Naive B cell (primary cell): ENCODE measurements around the gene ATG9B. TPM values are rescaled to one million over a fixed set of nuclear protein-coding genes. Genes with fewer than 3 reads are reported as not detected.

Source experiments
- ATAC-seq, 2 donors: fragments of 150-1000 bp; cut with Tn5 transposase; 2 replicates each; pipeline ENCODE4 v1.10.0; 2021; ENCODE audit warnings: low read depth in 2 of 2, mild to moderate bottlenecking in 2 of 2, moderate library complexity in 2 of 2
- DNase-seq: peaks from one replicate; pipeline ENCODE4 v3.0.0; 2022
- H3K27ac Mint-ChIP-seq, 6 donors: one replicate each; pipeline ENCODE4 v1.8.0; 2020 to 2022; ENCODE audit warnings: mild to moderate bottlenecking in 6 of 6, mixed read lengths in 6 of 6, moderate library complexity in 5 of 6, inconsistent platforms in 2 of 6
- H3K27me3 Mint-ChIP-seq, 3 donors: one replicate each; pipeline ENCODE4 v1.8.0; 2021 to 2022; ENCODE audit warnings: mixed read lengths in 3 of 3, mild to moderate bottlenecking in 1 of 3
- H3K36me3 Mint-ChIP-seq, 2 donors: one replicate each; pipeline ENCODE4 v1.8.0; 2020 to 2022; ENCODE audit warnings: mixed read lengths in 2 of 2, inconsistent platforms in 1 of 2, mild to moderate bottlenecking in 1 of 2
- H3K4me1 Mint-ChIP-seq, 3 donors: one replicate each; pipeline ENCODE4 v1.8.0; 2020 to 2022; ENCODE audit warnings: mixed read lengths in 3 of 3, inconsistent platforms in 1 of 3, mild to moderate bottlenecking in 1 of 3, moderate library complexity in 1 of 3
- H3K4me3 Mint-ChIP-seq, 8 donors: one replicate each; pipeline ENCODE4 v1.8.0; 2020 to 2022; ENCODE audit warnings: mild to moderate bottlenecking in 8 of 8, mixed read lengths in 8 of 8, moderate library complexity in 8 of 8, inconsistent platforms in 2 of 8
- H3K9me3 Mint-ChIP-seq, 7 donors: one replicate each; pipeline ENCODE4 v1.8.0; 2020 to 2022; ENCODE audit warnings: mixed read lengths in 7 of 7, mild to moderate bottlenecking in 5 of 7, inconsistent platforms in 2 of 7, moderate library complexity in 1 of 7
- polyA plus RNA-seq, 6 donors: library from polyadenylated mRNA; unstranded; fragments of 300-500 nt; fragmentation: Illumina TruSeq; gene quantifications; one replicate each; pipeline ENCODE4 v1.2.3, GENCODE V29; 2021; ENCODE audit warnings: low read depth in 6 of 6

Gene ATG9B
- polyA plus RNA-seq, 6 donors from 2014 or later: 7.6 to 14.3 (median 9.6) TPM

DNA sequence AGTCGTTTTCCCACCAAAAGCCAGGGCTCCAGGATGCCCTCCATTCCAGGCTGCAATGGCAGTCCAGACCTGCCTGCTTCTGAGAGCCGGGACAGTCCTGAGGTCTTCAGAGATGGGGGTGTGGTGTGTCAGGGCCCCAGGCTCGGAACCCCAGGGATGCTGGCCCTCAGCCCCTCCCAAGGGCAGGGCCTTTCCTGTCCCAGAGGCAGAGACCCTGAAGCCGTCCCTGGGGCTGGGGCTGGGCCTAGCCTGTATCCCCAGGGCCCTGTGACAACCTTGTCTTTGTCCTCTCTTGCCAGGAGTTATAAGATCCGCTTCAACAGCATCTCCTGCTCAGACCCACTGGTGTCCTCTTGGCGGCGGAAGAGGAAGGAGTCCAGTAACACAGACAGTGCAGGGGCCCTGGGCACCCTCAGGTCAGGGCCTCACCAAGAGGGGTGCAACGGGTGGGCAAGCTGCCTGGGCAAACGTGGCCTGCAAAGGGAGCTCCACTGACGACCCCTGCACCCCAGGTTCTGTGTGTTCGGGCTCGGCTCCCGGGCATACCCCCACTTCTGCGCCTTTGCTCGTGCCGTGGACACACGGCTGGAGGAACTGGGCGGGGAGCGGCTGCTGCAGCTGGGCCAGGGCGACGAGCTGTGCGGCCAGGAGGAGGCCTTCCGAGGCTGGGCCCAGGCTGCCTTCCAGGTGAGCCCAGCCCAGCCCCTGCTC lies 17.5 kb downstream of the ATG9B start:
- H3K4me3 Mint-ChIP-seq: peak overlapping the region in 1 of 8 donors; percentile 25

DNA sequence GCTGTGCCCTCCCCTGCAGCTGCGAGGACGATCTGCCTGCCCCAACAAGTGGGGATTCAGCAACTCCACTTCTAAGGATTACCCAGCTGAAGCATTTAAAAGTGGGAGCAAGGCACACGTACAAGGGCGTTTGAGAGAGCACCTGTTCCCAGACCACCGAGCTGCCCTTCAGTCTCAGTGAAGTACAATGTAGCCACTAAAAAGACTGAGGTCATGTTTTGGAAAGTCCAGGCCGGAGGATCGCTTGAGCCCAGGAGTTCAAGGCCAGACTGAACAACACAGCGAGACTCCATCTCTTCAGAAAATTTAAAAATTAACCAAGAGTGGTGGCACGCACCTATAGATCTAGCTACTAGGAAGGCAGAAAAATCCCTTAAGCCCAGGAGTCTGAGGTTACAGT lies 18.7 kb downstream of the ATG9B start:
- Mint-ChIP-seq H3K27ac (no peak overlapping the region), H3K4me3 (peak overlapping the region in 1 of 8 donors; percentile 3), H3K9me3 (no peaks in the 10 kb centered on the region), H3K4me1 (peaks cover 7 to 10% (median 9%) of the 10 kb centered on the region in 3 donors), H3K36me3 (no peaks in the 10 kb centered on the region), H3K27me3 (peaks cover 7 to 55% (median 22%) of the 10 kb centered on the region in 3 donors)
- ATAC-seq (no peak), DNase-seq (no peak)

More for the DNA sequence above, 17.5 kb downstream of the ATG9B start:
- H3K9me3 Mint-ChIP-seq: no peaks in the 10 kb centered on the region
- H3K27ac Mint-ChIP-seq: no peak overlapping the region
- H3K4me1 Mint-ChIP-seq: peaks cover 11 to 16% (median 11%) of the 10 kb centered on the region in 3 donors
- DNase-seq: no peak
- H3K27me3 Mint-ChIP-seq: peaks cover 7 to 54% (median 24%) of the 10 kb centered on the region in 3 donors
- no peaks in the 10 kb centered on the region for H3K36me3 Mint-ChIP-seq
- no peak for ATAC-seq

DNA sequence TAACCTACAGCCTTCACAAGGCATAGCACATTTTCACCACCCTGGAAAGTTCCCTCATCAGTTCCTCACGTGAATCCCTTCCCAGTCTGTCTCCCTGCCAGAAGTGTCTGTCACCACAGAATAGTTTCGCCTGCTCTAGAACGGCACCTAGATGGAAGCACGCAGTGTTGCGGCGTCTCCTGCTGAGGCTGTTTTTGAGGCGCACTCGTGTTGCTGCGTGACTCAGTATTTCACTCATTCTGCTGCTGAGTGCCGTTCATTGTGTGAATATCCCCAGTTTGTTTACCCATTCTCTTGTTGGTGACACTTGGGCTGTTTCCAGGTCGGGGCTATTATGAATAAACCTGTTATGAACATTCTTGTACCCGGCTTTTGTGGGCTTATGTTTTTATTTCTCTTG lies 20.7 kb downstream of the ATG9B start:
- Mint-ChIP-seq H3K4me1 (peaks cover 5 to 9% (median 7%) of the 10 kb centered on the region in 3 donors), H3K27ac (no peak overlapping the region), H3K9me3 (no peaks in the 10 kb centered on the region), H3K4me3 (no peak overlapping the region), H3K27me3 (peaks cover 11 to 40% (median 22%) of the 10 kb centered on the region in 3 donors), H3K36me3 (no peaks in the 10 kb centered on the region)
- DNase-seq (no peak), ATAC-seq (no peak)

DNA sequence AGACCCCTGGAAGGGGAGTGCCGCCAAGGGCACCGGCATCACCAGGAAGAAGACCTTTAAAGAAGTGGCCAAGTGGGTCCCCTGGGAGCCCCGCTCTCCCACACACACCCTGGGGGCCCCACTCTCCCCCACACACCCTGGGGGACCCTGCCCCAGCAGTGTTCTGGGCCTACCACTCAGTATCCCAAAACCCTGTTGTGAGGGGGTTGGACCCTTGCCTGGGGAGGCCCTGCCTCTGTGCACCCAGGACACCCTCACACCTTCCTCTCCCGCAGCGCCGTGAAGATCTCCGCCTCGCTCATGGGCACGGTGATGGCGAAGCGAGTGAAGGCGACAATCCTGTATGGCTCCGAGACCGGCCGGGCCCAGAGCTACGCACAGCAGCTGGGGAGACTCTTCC lies 22.7 kb downstream of the ATG9B start:
- Mint-ChIP-seq H3K27ac (no peak overlapping the region), H3K4me3 (no peak overlapping the region)
- DNase-seq: no peak

DNA sequence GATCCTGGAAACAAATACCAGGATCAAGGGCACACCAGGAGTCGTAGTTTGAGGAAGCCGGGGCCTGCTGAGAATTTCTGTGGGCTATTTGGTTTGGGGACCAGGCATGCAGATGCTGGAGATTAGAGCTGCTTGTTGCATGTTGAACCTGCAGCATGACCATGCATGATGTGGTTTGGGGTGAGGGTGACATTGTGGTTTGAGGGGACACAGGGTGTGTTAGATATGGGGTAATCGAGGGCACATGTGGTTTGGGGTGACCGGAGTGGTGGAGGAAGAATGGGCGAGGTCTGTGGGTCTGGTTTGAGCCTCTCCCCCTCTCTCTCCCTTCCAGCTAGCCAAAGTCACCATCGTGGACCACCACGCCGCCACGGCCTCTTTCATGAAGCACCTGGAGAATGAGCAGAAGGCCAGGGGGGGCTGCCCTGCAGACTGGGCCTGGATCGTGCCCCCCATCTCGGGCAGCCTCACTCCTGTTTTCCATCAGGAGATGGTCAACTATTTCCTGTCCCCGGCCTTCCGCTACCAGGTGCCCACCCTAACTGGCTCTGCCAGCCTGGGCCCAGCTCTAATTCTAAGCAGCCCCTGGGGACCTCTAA lies 23.3 kb downstream of the ATG9B start:
- no peak overlapping the region for H3K4me3 Mint-ChIP-seq
- peaks cover 0 to 7% of the 10 kb centered on the region in 2 donors for H3K36me3 Mint-ChIP-seq
- H3K27me3 Mint-ChIP-seq: peaks cover 27 to 50% (median 32%) of the 10 kb centered on the region in 3 donors
- H3K27ac Mint-ChIP-seq: no peak overlapping the region
- H3K9me3 Mint-ChIP-seq: no peaks in the 10 kb centered on the region
- peaks cover 0 to 4% (median 3%) of the 10 kb centered on the region in 3 donors for H3K4me1 Mint-ChIP-seq
- no peak for DNase-seq
- no peak for ATAC-seq

More for the DNA sequence above, 22.7 kb downstream of the ATG9B start:
- Mint-ChIP-seq H3K4me1 (peaks cover 0 to 4% (median 3%) of the 10 kb centered on the region in 3 donors), H3K27me3 (peaks cover 27 to 45% (median 31%) of the 10 kb centered on the region in 3 donors), H3K9me3 (no peaks in the 10 kb centered on the region), H3K36me3 (peaks cover 0 to 7% of the 10 kb centered on the region in 2 donors)
- no peak for ATAC-seq

DNA sequence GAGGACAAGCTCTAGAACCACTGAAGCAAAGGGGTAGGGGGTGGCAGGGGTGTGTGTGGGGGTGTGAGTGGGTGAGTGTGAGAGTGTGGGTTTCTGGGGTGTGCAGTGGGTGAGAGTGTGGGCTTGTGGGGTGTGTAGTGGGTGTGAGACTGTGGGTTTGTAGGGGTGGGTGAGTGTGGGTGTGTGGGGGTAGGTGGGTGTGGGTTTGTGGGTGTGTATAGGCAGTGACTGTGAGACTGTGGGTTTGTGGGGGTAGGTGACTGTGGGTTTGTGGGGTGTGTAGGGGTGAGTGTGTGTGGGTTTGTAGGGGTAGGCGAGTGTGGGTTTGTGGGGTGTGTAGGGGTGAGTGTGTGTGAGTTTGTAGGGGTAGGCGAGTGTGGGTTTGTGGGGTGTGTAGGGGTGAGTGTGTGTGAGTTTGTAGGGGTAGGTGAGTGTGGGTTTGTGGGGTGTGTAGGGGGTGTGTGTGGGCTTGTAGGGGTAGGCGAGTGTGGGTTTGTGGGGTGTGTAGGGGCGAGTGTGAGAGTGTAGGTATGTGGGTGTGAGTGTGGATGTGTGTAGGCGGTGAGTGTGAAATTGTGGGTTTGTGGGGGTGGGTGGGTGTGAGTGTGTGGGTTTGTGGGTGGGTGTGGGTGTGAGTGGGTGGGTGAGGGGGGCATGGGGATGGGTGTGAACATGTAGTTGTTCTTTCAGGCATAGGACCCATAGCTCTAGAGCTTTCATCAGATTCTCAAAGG lies 24.6 kb downstream of the ATG9B start:
- H3K9me3 Mint-ChIP-seq: no peaks in the 10 kb centered on the region
- peaks cover 0 to 7% of the 10 kb centered on the region in 2 donors for H3K36me3 Mint-ChIP-seq
- peaks cover 21 to 49% (median 30%) of the 10 kb centered on the region in 3 donors for H3K27me3 Mint-ChIP-seq
- peak overlapping the region in 1 of 6 donors; percentile 67 for H3K27ac Mint-ChIP-seq
- no peak overlapping the region for H3K4me3 Mint-ChIP-seq
- DNase-seq (no peak), ATAC-seq (no peak)
- peaks cover 0 to 4% (median 3%) of the 10 kb centered on the region in 3 donors for H3K4me1 Mint-ChIP-seq

DNA sequence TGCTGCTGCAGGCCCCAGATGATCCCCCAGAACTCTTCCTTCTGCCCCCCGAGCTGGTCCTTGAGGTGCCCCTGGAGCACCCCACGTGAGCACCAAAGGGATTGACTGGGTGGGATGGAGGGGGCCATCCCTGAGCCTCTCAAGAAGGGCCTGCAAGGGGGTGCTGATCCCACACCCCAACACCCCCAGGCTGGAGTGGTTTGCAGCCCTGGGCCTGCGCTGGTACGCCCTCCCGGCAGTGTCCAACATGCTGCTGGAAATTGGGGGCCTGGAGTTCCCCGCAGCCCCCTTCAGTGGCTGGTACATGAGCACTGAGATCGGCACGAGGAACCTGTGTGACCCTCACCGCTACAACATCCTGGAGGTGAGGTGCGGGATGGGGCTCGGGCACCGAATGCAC lies 25.3 kb downstream of the ATG9B start:
- no peak overlapping the region for H3K27ac Mint-ChIP-seq
- H3K27me3 Mint-ChIP-seq: peaks cover 21 to 44% (median 24%) of the 10 kb centered on the region in 3 donors
- H3K4me3 Mint-ChIP-seq: peak overlapping the region in 1 of 8 donors; percentile 22

DNA sequence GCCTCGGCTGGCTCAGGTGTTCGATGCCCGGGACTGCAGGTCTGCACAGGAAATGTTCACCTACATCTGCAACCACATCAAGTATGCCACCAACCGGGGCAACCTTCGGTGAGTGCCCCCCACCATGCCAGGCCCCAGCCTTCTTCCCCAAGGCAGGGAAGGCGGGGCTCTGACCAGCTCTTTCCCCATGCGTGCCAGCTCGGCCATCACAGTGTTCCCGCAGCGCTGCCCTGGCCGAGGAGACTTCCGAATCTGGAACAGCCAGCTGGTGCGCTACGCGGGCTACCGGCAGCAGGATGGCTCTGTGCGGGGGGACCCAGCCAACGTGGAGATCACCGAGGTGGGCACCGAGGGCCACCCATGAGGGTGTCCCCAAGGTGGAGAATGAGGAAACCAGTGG lies 26.0 kb downstream of the ATG9B start:
- no peaks in the 10 kb centered on the region for H3K9me3 Mint-ChIP-seq
- no peak overlapping the region for H3K4me3 Mint-ChIP-seq
- no peak for DNase-seq
- H3K27me3 Mint-ChIP-seq: peaks cover 19 to 44% (median 24%) of the 10 kb centered on the region in 3 donors
- ATAC-seq: no peak
- no peak overlapping the region for H3K27ac Mint-ChIP-seq
- H3K4me1 Mint-ChIP-seq: peaks cover 0 to 4% (median 3%) of the 10 kb centered on the region in 3 donors
- peaks cover 0 to 7% of the 10 kb centered on the region in 2 donors for H3K36me3 Mint-ChIP-seq

More for the DNA sequence above, 25.3 kb downstream of the ATG9B start:
- peaks cover 0 to 7% of the 10 kb centered on the region in 2 donors for H3K36me3 Mint-ChIP-seq
- H3K4me1 Mint-ChIP-seq: peaks cover 0 to 4% (median 3%) of the 10 kb centered on the region in 3 donors
- no peak for DNase-seq
- no peak for ATAC-seq
- no peaks in the 10 kb centered on the region for H3K9me3 Mint-ChIP-seq

DNA sequence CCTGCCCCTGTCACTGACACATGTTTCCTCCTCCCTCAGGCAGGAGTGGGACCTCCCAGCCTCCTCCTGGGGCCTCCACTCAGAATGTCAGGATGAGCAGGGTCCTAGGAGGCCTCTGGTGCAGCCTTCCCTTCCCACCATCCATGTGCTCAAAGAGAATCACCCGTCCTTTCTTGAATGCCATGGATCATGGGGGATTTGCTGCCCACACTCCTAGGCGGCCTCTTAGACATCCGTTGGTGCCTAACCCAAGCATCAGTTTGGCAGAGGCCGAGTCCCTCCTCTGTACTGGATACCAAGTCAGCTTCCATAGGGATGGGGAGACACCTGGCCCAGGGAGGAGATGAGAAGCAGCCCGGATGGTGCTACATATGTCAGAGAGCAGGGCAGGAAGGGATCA lies 26.5 kb downstream of the ATG9B start:
- Mint-ChIP-seq H3K27me3 (peaks cover 18 to 48% (median 28%) of the 10 kb centered on the region in 3 donors), H3K9me3 (peaks cover 0 to 2% (median 0%) of the 10 kb centered on the region in 7 donors), H3K27ac (no peak overlapping the region), H3K4me3 (no peak overlapping the region), H3K4me1 (peaks cover 0 to 4% (median 3%) of the 10 kb centered on the region in 3 donors), H3K36me3 (peaks cover 0 to 7% of the 10 kb centered on the region in 2 donors)
- DNase-seq: no peak
- no peak for ATAC-seq

DNA sequence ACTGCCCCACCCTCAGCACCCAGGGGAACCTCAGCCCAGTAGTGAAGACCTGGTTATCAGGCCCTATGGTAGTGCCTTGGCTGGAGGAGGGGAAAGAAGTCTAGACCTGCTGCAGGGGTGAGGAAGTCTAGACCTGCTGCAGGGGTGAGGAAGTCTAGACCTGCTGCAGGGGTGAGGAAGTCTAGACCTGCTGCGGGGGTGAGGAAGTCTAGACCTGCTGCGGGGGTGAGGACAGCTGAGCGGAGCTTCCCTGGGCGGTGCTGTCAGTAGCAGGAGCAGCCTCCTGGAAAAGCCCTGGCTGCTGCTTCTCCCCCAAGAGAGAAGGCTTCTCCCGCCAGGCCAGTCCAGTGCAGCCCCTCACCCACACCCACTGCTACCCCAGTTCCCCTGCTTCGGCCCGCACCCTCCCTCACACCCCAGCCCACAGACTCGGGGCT lies 27.2 kb downstream of the ATG9B start:
- no peak for ATAC-seq
- peaks cover 0 to 4% (median 3%) of the 10 kb centered on the region in 3 donors for H3K4me1 Mint-ChIP-seq
- no peak overlapping the region for H3K27ac Mint-ChIP-seq
- peaks cover 0 to 2% (median 0%) of the 10 kb centered on the region in 7 donors for H3K9me3 Mint-ChIP-seq
- peaks cover 18 to 51% (median 34%) of the 10 kb centered on the region in 3 donors for H3K27me3 Mint-ChIP-seq
- H3K36me3 Mint-ChIP-seq: peaks cover 0 to 7% of the 10 kb centered on the region in 2 donors
- H3K4me3 Mint-ChIP-seq: no peak overlapping the region
- no peak for DNase-seq

DNA sequence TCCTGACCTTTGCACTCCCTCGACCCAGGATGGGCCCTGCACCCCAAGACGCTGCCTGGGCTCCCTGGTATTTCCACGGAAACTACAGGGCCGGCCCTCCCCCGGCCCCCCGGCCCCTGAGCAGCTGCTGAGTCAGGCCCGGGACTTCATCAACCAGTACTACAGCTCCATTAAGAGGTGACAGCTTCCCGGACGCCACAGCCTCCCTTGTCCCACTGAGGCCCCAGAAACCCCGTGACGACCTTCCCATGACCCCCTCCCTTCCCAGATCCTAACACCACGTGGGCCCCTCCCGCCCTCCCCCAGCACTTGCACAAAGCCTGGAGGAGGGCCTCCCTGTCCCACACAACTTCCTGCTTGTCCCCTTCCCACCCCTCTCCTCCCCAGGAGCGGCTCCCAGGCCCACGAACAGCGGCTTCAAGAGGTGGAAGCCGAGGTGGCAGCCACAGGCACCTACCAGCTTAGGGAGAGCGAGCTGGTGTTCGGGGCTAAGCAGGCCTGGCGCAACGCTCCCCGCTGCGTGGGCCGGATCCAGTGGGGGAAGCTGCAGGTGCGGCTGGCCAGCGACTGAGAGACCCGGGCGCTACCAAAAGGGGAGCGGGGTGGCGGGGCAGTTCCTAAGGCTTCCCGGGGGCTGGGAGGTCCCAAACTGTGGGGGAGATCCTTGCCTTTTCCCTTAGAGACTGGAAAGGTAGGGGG lies 27.8 kb downstream of the ATG9B start:
- Mint-ChIP-seq H3K4me3 (no peak overlapping the region), H3K27me3 (peaks cover 18 to 46% (median 35%) of the 10 kb centered on the region in 3 donors), H3K36me3 (peaks cover 0 to 7% of the 10 kb centered on the region in 2 donors), H3K9me3 (peaks cover 0 to 2% (median 0%) of the 10 kb centered on the region in 7 donors), H3K27ac (no peak overlapping the region), H3K4me1 (peaks cover 0 to 4% (median 3%) of the 10 kb centered on the region in 3 donors)
- DNase-seq: no peak
- no peak for ATAC-seq

DNA sequence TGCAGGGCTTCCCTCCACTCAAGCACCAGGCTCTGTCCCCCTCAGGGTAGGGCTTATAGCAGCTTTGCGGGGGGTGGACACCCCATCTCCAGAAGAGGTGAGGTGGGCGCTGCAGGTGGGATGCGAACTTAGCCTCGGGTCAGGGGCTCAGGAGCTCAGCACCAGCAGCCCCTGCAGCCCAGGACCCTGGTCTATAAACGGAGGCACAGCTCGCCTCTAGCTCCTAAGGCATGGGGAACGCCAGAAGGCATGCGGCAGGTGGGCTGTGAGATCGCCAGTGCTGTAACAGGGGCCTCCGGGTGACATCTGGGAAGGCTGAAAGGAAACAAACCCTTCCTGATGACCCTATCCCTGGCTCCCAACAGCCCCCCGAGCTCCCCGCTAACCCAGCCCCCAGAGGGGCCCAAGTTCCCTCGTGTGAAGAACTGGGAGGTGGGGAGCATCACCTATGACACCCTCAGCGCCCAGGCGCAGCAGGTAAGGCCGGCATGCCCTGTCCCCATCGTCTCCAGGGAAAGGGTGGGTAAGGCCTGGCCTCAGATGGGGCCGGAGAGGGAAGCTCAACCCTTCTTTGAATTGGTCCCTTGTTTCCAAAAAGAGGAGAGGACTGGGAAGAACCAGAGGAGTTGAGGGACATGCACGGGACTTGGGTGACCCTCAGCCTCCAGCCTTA lies 29.3 kb downstream of the ATG9B start:
- no peak for ATAC-seq
- Mint-ChIP-seq H3K36me3 (peaks cover 11 to 22% of the 10 kb centered on the region in 2 donors), H3K27ac (no peak overlapping the region), H3K4me3 (no peak overlapping the region), H3K4me1 (peaks cover 0 to 4% (median 3%) of the 10 kb centered on the region in 3 donors), H3K27me3 (peaks cover 23 to 51% (median 50%) of the 10 kb centered on the region in 3 donors), H3K9me3 (peaks cover 4 to 14% (median 11%) of the 10 kb centered on the region in 7 donors)
- no peak for DNase-seq
